Endothelial cell of umbilical vein (primary cell): ENCODE data around the gene TNS1. TPM values are rescaled to one million over a fixed set of nuclear protein-coding genes. Genes with fewer than 3 reads are reported as not detected.

ENCODE experiments used
- BruUV-seq: library from RNA; stranded (reverse); fragments of 400-500 nt; replicated peaks from 2 replicates; lab custom pipeline; 2021; lab: Mats Ljungman, UMichigan
- CTCF ChIA-PET: fragments of 300-600, 350-600 bp; sonication (Branson Sonifier 250); formaldehyde crosslinking; loops from one replicate; lab custom pipeline; 2021; ENCODE audit warnings: antibody characterized with exemption, inconsistent platforms; lab: Charles Lee
- POLR2A ChIA-PET: fragments of 300-600, 350-600 bp; sonication (Branson Sonifier 250); formaldehyde crosslinking; loops from one replicate; lab custom pipeline; 2021; ENCODE audit warnings: antibody characterized with exemption, inconsistent platforms; lab: Charles Lee
- DNase-seq: peaks from one replicate; pipeline ENCODE4 v3.0.0-alpha.2; 2011; ENCODE audit warnings: low read depth, low spot score
- FAIRE-seq: peaks from 2 replicates; lab custom pipeline; 2011; peaks lifted over from hg19 to GRCh38; lab: Jason Lieb, UNC
- H2AFZ ChIP-seq: 2 replicates; pipeline ENCODE4 v1.6.0; 2012; ENCODE audit warnings: low read depth, low read length, control low read depth, inconsistent platforms
- H3K27ac ChIP-seq: 2 replicates; pipeline ENCODE4 v1.5.1; 2011; ENCODE audit warnings: low read depth, mild to moderate bottlenecking, control low read depth, low read length, moderate library complexity; ENCODE audit not compliant: insufficient read depth
- H3K27me3 ChIP-seq, 2 experiments: 2 replicates each; pipeline versions ENCODE4 v1.6.0 to v1.6.1; 2011; ENCODE audit warnings: low read length in 2 of 2, mixed read lengths in 1 of 2; ENCODE audit not compliant: control insufficient read depth in 2 of 2, insufficient read depth in 2 of 2
- H3K36me3 ChIP-seq, 2 experiments: 2 replicates in 1 of 2; 3 replicates in 1 of 2; pipeline ENCODE4 v1.5.1; 2011; ENCODE audit warnings: low read length in 2 of 2, mild to moderate bottlenecking in 1 of 2, moderate library complexity in 1 of 2; ENCODE audit not compliant: control insufficient read depth in 2 of 2, insufficient read depth in 2 of 2; ENCODE audit errors: extremely low read depth in 1 of 2
- H3K4me1 ChIP-seq: 3 replicates; pipeline ENCODE4 v1.5.1; 2011; ENCODE audit warnings: mild to moderate bottlenecking, low read length; ENCODE audit not compliant: control insufficient read depth, insufficient read depth; ENCODE audit errors: extremely low read depth
- H3K4me2 ChIP-seq: 2 replicates; pipeline ENCODE4 v1.6.1; 2011; ENCODE audit warnings: low read length, control low read depth, mixed read lengths; ENCODE audit not compliant: insufficient read depth
- H3K4me3 ChIP-seq, 3 experiments: fragments of 200-600 bp in 1 of 3; sonication (generic), shearing (Covaris generic) in 1 of 3; replicated peaks in 1 of 3; 2 replicates each; pipeline ENCODE4 v1.5.1; 2011 to 2016; ENCODE audit warnings: control low read depth in 3 of 3, low read length in 3 of 3, mild to moderate bottlenecking in 2 of 3, inconsistent platforms in 1 of 3, low read depth in 1 of 3, moderate library complexity in 1 of 3; ENCODE audit not compliant: insufficient read depth in 1 of 3
- H3K79me2 ChIP-seq: 2 replicates; pipeline ENCODE4 v1.6.0; 2012; ENCODE audit warnings: low read length, inconsistent platforms; ENCODE audit not compliant: control insufficient read depth, insufficient read depth
- H3K9ac ChIP-seq: replicated peaks from 2 replicates; pipeline ENCODE3; 2011; ENCODE audit warnings: low read length, control low read depth; ENCODE audit not compliant: insufficient read depth; ENCODE audit errors: extremely low read depth
- H3K9me1 ChIP-seq: replicated peaks from 3 replicates; pipeline ENCODE4 v1.6.0; 2011; ENCODE audit warnings: mild to moderate bottlenecking, low read length; ENCODE audit not compliant: control insufficient read depth, insufficient read depth; ENCODE audit errors: extremely low read depth
- H3K9me3 ChIP-seq: replicated peaks from 2 replicates; pipeline ENCODE4 v1.5.1; 2012; ENCODE audit warnings: low read length, inconsistent platforms; ENCODE audit not compliant: control insufficient read depth, insufficient read depth
- H4K20me1 ChIP-seq: replicated peaks from 2 replicates; pipeline ENCODE3; 2011; ENCODE audit warnings: mild to moderate bottlenecking, low read length; ENCODE audit not compliant: control insufficient read depth, insufficient read depth; ENCODE audit errors: extremely low read depth
- CTCF ChIP-seq, 2 donors: IDR thresholded peaks; 1 replicate in 1 of 2; 2 replicates in 1 of 2; pipeline ENCODE4 v1.5.1; 2011; ENCODE audit warnings: low read length in 2 of 2, mild to moderate bottlenecking in 2 of 2, moderate library complexity in 2 of 2, control low read depth in 1 of 2, inconsistent platforms in 1 of 2, low read depth in 1 of 2; ENCODE audit not compliant: insufficient read depth in 1 of 2; ENCODE audit errors: extremely low read depth in 1 of 2
- EZH2 ChIP-seq: IDR thresholded peaks from 2 replicates; pipeline ENCODE4 v1.6.1; 2012; ENCODE audit warnings: borderline replicate concordance, low read depth, mild to moderate bottlenecking, moderate library complexity, low read length, inconsistent platforms; ENCODE audit not compliant: severe bottlenecking
- FOS ChIP-seq: IDR thresholded peaks from 2 replicates; pipeline ENCODE4 v1.6.1; 2011; ENCODE audit warnings: mild to moderate bottlenecking, low read length, moderate library complexity, borderline replicate concordance; ENCODE audit not compliant: insufficient read depth
- GATA2 ChIP-seq: IDR thresholded peaks from 2 replicates; pipeline ENCODE4 v1.7.0; 2011; ENCODE audit warnings: low read depth, mild to moderate bottlenecking, moderate library complexity, mixed read lengths, low read length; ENCODE audit not compliant: insufficient read length, insufficient read depth
- JUN ChIP-seq: IDR thresholded peaks from 2 replicates; pipeline ENCODE4 v1.6.1; 2011; ENCODE audit warnings: borderline replicate concordance, low read depth; ENCODE audit not compliant: insufficient read length, insufficient read depth
- MAX ChIP-seq: IDR thresholded peaks from 2 replicates; pipeline ENCODE4 v1.6.1; 2011; ENCODE audit not compliant: insufficient read depth, insufficient read length
- MYC ChIP-seq: IDR thresholded peaks from one replicate; pipeline ENCODE4 v1.6.1; 2011; ENCODE audit warnings: mild to moderate bottlenecking, low read depth, low read length
- POLR2A ChIP-seq: IDR thresholded peaks from 2 replicates; pipeline ENCODE4 v1.6.1; 2012; ENCODE audit warnings: low read depth, mild to moderate bottlenecking, control low read depth, low read length
- POLR2AphosphoS5 ChIP-seq: IDR thresholded peaks from 2 replicates; pipeline ENCODE4 v1.6.1; 2012; ENCODE audit warnings: low read depth, mild to moderate bottlenecking, control low read depth, low read length, moderate library complexity; ENCODE audit not compliant: insufficient read depth
- dilution Hi-C: fragments of 300-500 bp; cut with MboI; formaldehyde crosslinking; loops from one replicate; pipeline ENCODE4 v1.15.0; 2019; ENCODE audit warnings: low sequenced_read_pairs; ENCODE audit not compliant: extremely low pct_ligation_motif_present
- intact Hi-C: fragments of 100-400 bp; cut with micrococcal nuclease; formaldehyde crosslinking; loops from one replicate; pipeline ENCODE4 v1.10.0; 2022
- polyA plus RNA-seq, 4 experiments: library from polyadenylated mRNA; depleted of rRNA in 3 of 4; stranded (reverse) in 3 of 4; unstranded in 1 of 4; fragments of >200 nt; gene quantifications; 2 replicates each; pipeline versions ENCODE4 v1.2.1 to v1.2.3, GENCODE V29; 2011 to 2012; ENCODE audit warnings: missing spikeins in 1 of 4
- total RNA-seq: library from RNA; stranded (reverse); gene quantifications from 2 replicates; pipeline ENCODE4 v1.2.3, GENCODE V29; 2021

The TNS1 gene
- total and polyA plus RNA-seq, 2 donors (not counting 3 experiments of a cell fraction or from before 2014, with no cell fraction given): 11.0 to 52.1 TPM

GRCh38 chr2:217755027-217755745 is 247.6 kb downstream of the TNS1 start:
- Histone ChIP-seq H3K27me3 (peaks cover 3 to 4% of the 10 kb centered on the region in 2 experiments), H3K4me2 (no peak overlapping the region), H4K20me1 (no peaks in the 10 kb centered on the region), H3K36me3 (no peaks in the 10 kb centered on the region), H3K4me3 (no peak overlapping the region), H3K9me3 (no peaks in the 10 kb centered on the region), H3K4me1 (no peaks in the 10 kb centered on the region), H2AFZ (no peak overlapping the region), H3K79me2 (no peaks in the 10 kb centered on the region), H3K9me1 (no peaks in the 10 kb centered on the region), H3K9ac (no peak overlapping the region), H3K27ac (no peak overlapping the region)
- no TSS peak for BruUV-seq
- CTCF ChIA-PET: interaction anchor here (0.9 to 1.8 kb wide), 13 partner anchors 13 to 1235 kb away, joined by 3 to 31 read pairs (median 4); no protein-coding TSS in a partner anchor
- DNase-seq (no peak), FAIRE-seq (no peak)
- intact Hi-C loops (loop anchor here (10.0 kb wide), 1 partner anchor 1240 kb away; no protein-coding TSS in a partner anchor), dilution Hi-C loops (no loop called here)
- TF ChIP-seq POLR2AphosphoS5: no peak
- TF ChIP-seq POLR2A: no peak
- no peak for TF ChIP-seq EZH2
- no peak for TF ChIP-seq MYC
- no peak for TF ChIP-seq FOS
- no peak for TF ChIP-seq CTCF (IDR thresholded peaks at IDR 0.05; ENCODE audit: extremely low read depth in 1 of 2, insufficient read depth in 1 of 2, low read depth in 1 of 2, low read length in 2 of 2)
- no peak for TF ChIP-seq JUN
- TF ChIP-seq MAX: no peak
- TF ChIP-seq GATA2: no peak
- POLR2A ChIA-PET: no interaction called here
